Gastrocnemius medialis (tissue), 4 donors: ENCODE data around the gene DIABLO. TPM values are rescaled to one million over a fixed set of nuclear protein-coding genes. Genes with fewer than 3 reads are reported as not detected.

ENCODE experiments used
- ATAC-seq, 2 donors: fragments of 150-250 bp; one replicate each; pipeline ENCODE4 v1.9.1; 2016
- DNase-seq, 2 donors: peaks; one replicate each; pipeline ENCODE4 v3.0.0-alpha.2; 2019
- H3K27ac ChIP-seq, 4 donors: fragments of 200-600 bp; sonication (generic); 1 replicate in 1 of 4; 2 replicates in 3 of 4; pipeline ENCODE4 v1.5.1; 2016 to 2018; ENCODE audit warnings: mild to moderate bottlenecking in 2 of 4, moderate library complexity in 1 of 4
- H3K27me3 ChIP-seq, 3 donors: fragments of 200-600 bp; sonication (generic) in 2 of 3; 1 replicate in 1 of 3; 2 replicates in 2 of 3; pipeline versions ENCODE4 v1.5.1 to v1.6.0; 2016 to 2019; ENCODE audit warnings: mild to moderate bottlenecking in 1 of 3, moderate library complexity in 1 of 3
- H3K36me3 ChIP-seq, 2 donors: fragments of 200-600 bp; sonication (generic) in 1 of 2; one replicate each; pipeline ENCODE4 v1.5.1; 2017 to 2018
- H3K4me1 ChIP-seq, 2 donors: fragments of 200-600 bp; sonication (generic) in 1 of 2; one replicate each; pipeline ENCODE4 v1.5.1; 2016 to 2017; ENCODE audit warnings: mild to moderate bottlenecking in 2 of 2
- H3K4me3 ChIP-seq, 4 donors: fragments of 200-600 bp; sonication (generic) in 3 of 4; 1 replicate in 1 of 4; 2 replicates in 3 of 4; pipeline ENCODE4 v1.5.1; 2016 to 2019; ENCODE audit warnings: mild to moderate bottlenecking in 2 of 4
- H3K9me3 ChIP-seq, 3 donors: fragments of 200-600 bp; sonication (generic) in 2 of 3; 1 replicate in 1 of 3; 2 replicates in 2 of 3; pipeline ENCODE4 v1.5.1; 2016 to 2019
- CTCF ChIP-seq, 5 experiments: fragments of 450-650 bp in 3 of 5; fragments of 200-600 bp in 2 of 5; sonication (generic) in 2 of 5; IDR thresholded peaks in 4 of 5; conservative IDR thresholded peaks in 1 of 5; 1 replicate in 4 of 5; 2 replicates in 1 of 5; pipeline ENCODE4 v1.5.1; 2016 to 2019; ENCODE audit warnings: antibody characterized with exemption in 5 of 5, mild to moderate bottlenecking in 3 of 5, moderate library complexity in 3 of 5
- POLR2A ChIP-seq, 2 donors: fragments of 450-650 bp; IDR thresholded peaks; one replicate each; pipeline ENCODE4 v1.6.1; 2017; ENCODE audit warnings: antibody characterized with exemption in 2 of 2, mild to moderate bottlenecking in 2 of 2, moderate library complexity in 2 of 2
- in situ Hi-C, 4 donors: fragments of 200-750 bp; cut with MboI; loops; one replicate each; pipeline versions ENCODE4 v1.15.0 to v1.8.0; 2017; ENCODE audit warnings: low sequenced_read_pairs in 4 of 4
- intact Hi-C: fragments of 100-400 bp; cut with DNase I; formaldehyde crosslinking; loops from one replicate; pipeline ENCODE4 v1.15.1; 2023; ENCODE audit warnings: low total_unique reads
- total RNA-seq, 4 donors: library from RNA; depleted of rRNA; stranded (reverse); fragments of >200 nt; gene quantifications; one replicate each; pipeline versions ENCODE4 v1.1.0 to v1.2.3, GENCODE V29; 2016

Gene DIABLO
- total RNA-seq, 4 donors from 2014 or later = 32.8 to 63.8 (median 44.5) TPM

- no peak overlapping the region for H3K4me3 ChIP-seq
- TF ChIP-seq POLR2A (IDR thresholded peaks at IDR 0.05) = no peak
- no peak for TF ChIP-seq CTCF (IDR thresholded peaks at IDR 0.05 in 4 of 5, conservative IDR thresholded peaks at IDR 0.05 in 1 of 5)
- H3K4me1 ChIP-seq = no peaks in the 10 kb centered on the region
- H3K27me3 ChIP-seq = peaks cover 4 to 8% (median 8%) of the 10 kb centered on the region in 3 donors
- ATAC-seq (no peak), DNase-seq (no peak)
- H3K36me3 ChIP-seq = no peaks in the 10 kb centered on the region
- H3K9me3 ChIP-seq = no peaks in the 10 kb centered on the region
- H3K27ac ChIP-seq = no peak overlapping the region
- in situ Hi-C loops = loop anchor here in 1 of 4 donors (10.0 kb wide), 2 partner anchors 61 to 151 kb away; no protein-coding TSS in a partner anchor
- intact Hi-C loops = loop anchor here (10.0 kb wide), 1 partner anchor 281 kb away; the partner anchor contains the start of gene CFAP251
Observed at GRCh38 chr12:122195405-122195804, 30.4 kb downstream of the DIABLO start.

- DNase-seq (no peak), ATAC-seq (no peak)
- in situ Hi-C loops (loop anchor here in 1 of 4 donors (10.0 kb wide), 2 partner anchors 60 to 150 kb away; no protein-coding TSS in a partner anchor), intact Hi-C loops (loop anchor here (10.0 kb wide), 1 partner anchor 280 kb away; the partner anchor contains the start of gene CFAP251)
- TF ChIP-seq POLR2A (IDR thresholded peaks at IDR 0.05) = no peak
- no peak for TF ChIP-seq CTCF (IDR thresholded peaks at IDR 0.05 in 4 of 5, conservative IDR thresholded peaks at IDR 0.05 in 1 of 5)
- Histone ChIP-seq H3K27me3 (peaks cover 2 to 5% (median 4%) of the 10 kb centered on the region in 3 donors), H3K4me1 (no peaks in the 10 kb centered on the region), H3K36me3 (no peaks in the 10 kb centered on the region), H3K27ac (no peak overlapping the region), H3K4me3 (no peak overlapping the region), H3K9me3 (no peaks in the 10 kb centered on the region)
Observed at GRCh38 chr12:122194804-122195203, 31.0 kb downstream of the DIABLO start.

GRCh38 chr12:122192441-122192840 is 33.4 kb downstream of the DIABLO start:
- TF ChIP-seq CTCF (IDR thresholded peaks at IDR 0.05 in 4 of 5, conservative IDR thresholded peaks at IDR 0.05 in 1 of 5) (no peak), POLR2A (IDR thresholded peaks at IDR 0.05) (no peak)
- H3K4me3 ChIP-seq = no peak overlapping the region
- H3K36me3 ChIP-seq = no peaks in the 10 kb centered on the region
- no peaks in the 10 kb centered on the region for H3K9me3 ChIP-seq
- no peak overlapping the region for H3K27ac ChIP-seq
- H3K27me3 ChIP-seq = no peaks in the 10 kb centered on the region
- DNase-seq (no peak), ATAC-seq (no peak)
- intact Hi-C loops = loop anchor here (10.0 kb wide), 1 partner anchor 278 kb away; the partner anchor contains the start of gene CFAP251
- in situ Hi-C loops = loop anchor here in 1 of 4 donors (10.0 kb wide), 2 partner anchors 58 to 148 kb away; no protein-coding TSS in a partner anchor
- no peaks in the 10 kb centered on the region for H3K4me1 ChIP-seq

GRCh38 chr12:122190842-122191668 is 34.8 kb downstream of the DIABLO start:
- Histone ChIP-seq H3K4me3 (no peak overlapping the region), H3K9me3 (no peaks in the 10 kb centered on the region), H3K4me1 (no peaks in the 10 kb centered on the region), H3K36me3 (no peaks in the 10 kb centered on the region), H3K27me3 (no peaks in the 10 kb centered on the region), H3K27ac (no peak overlapping the region)
- TF ChIP-seq POLR2A (IDR thresholded peaks at IDR 0.05) (no peak), CTCF (IDR thresholded peaks at IDR 0.05 in 4 of 5, conservative IDR thresholded peaks at IDR 0.05 in 1 of 5) (peak; percentile 55 to 82 (median 77))
- intact Hi-C loops (loop anchor here (1.0 to 10.0 kb wide), 3 partner anchors 60 to 276 kb away; partner anchors contain the start of gene CFAP251), in situ Hi-C loops (loop anchor here in 1 of 4 donors (10.0 kb wide), 2 partner anchors 56 to 146 kb away; no protein-coding TSS in a partner anchor)
- DNase-seq (peak; percentile 27 to 63), ATAC-seq (peak; percentile 75 to 93)
